Endodermal cell (in vitro differentiated cells): ENCODE measurements around the gene NEDD4L. TPM values are rescaled to one million over a fixed set of nuclear protein-coding genes. Genes with fewer than 3 reads are reported as not detected.

Experiments
- DNase-seq: peaks from one replicate; pipeline ENCODE4 v3.0.0-alpha.2; 2017
- H3K27ac ChIP-seq: 2 replicates; pipeline ENCODE4 v1.5.1; 2013; ENCODE audit warnings: mild to moderate bottlenecking, low read depth, low read length, moderate library complexity
- H3K27me3 ChIP-seq: 2 replicates; pipeline ENCODE4 v1.6.1; 2013; ENCODE audit warnings: mild to moderate bottlenecking, low read length, moderate library complexity; ENCODE audit not compliant: insufficient read depth, control insufficient read depth, poor library complexity, severe bottlenecking
- H3K36me3 ChIP-seq: 2 replicates; pipeline ENCODE4 v1.7.0; 2013; ENCODE audit warnings: mild to moderate bottlenecking, low read length, moderate library complexity; ENCODE audit not compliant: control insufficient read depth, insufficient read depth
- H3K4me1 ChIP-seq: one replicate; pipeline ENCODE4 v1.7.0; 2013; ENCODE audit warnings: low read length; ENCODE audit not compliant: control insufficient read depth, insufficient read depth
- H3K4me3 ChIP-seq: 2 replicates; pipeline ENCODE4 v1.5.1; 2013; ENCODE audit warnings: mild to moderate bottlenecking, low read length, moderate library complexity
- H3K9ac ChIP-seq: 2 replicates; pipeline ENCODE4 v1.6.1; 2013; ENCODE audit warnings: mild to moderate bottlenecking, low read length, moderate library complexity; ENCODE audit not compliant: poor library complexity, severe bottlenecking; ENCODE audit errors: extremely low read depth
- H3K9me3 ChIP-seq: 2 replicates; pipeline ENCODE4 v1.6.1; 2013; ENCODE audit warnings: mild to moderate bottlenecking, low read length, moderate library complexity; ENCODE audit not compliant: control insufficient read depth
- H3K27ac Mint-ChIP-seq: 2 replicates; pipeline ENCODE4 v1.8.0; 2020; ENCODE audit warnings: mixed read lengths
- H3K27me3 Mint-ChIP-seq: 2 replicates; pipeline ENCODE4 v1.8.0; 2021; ENCODE audit warnings: mild to moderate bottlenecking, mixed read lengths; ENCODE audit not compliant: insufficient read depth
- H3K36me3 Mint-ChIP-seq: 2 replicates; pipeline ENCODE4 v1.8.0; 2020; ENCODE audit warnings: low read depth, mixed read lengths
- H3K4me1 Mint-ChIP-seq: 2 replicates; pipeline ENCODE4 v1.8.0; 2020; ENCODE audit warnings: mixed read lengths
- H3K4me3 Mint-ChIP-seq: 2 replicates; pipeline ENCODE4 v1.8.0; 2020; ENCODE audit warnings: mild to moderate bottlenecking, moderate library complexity, mixed read lengths
- H3K9me3 Mint-ChIP-seq: 2 replicates; pipeline ENCODE4 v1.8.0; 2020; ENCODE audit warnings: mild to moderate bottlenecking, mixed read lengths
- WGBS, 2 experiments: methylation state at CpG; one replicate each; pipeline versions ENCODE4 v1.1.5 to v1.1.7; 2013; ENCODE audit warnings: missing lambda C conversion rate in 2 of 2, mixed read lengths in 1 of 2; ENCODE audit not compliant: insufficient coverage in 1 of 2, insufficient read length in 1 of 2; 5-methylcytosine and 5-hydroxymethylcytosine counted together
- total RNA-seq, 2 donors: library from RNA; stranded (reverse); fragmentation: NEBNext Ultra II Directional in 1 of 2; extraction: Animal tissue kit (Norgen Biotek cat#: 25700) in 1 of 2; gene quantifications; 2 replicates in 1 of 2; 3 replicates in 1 of 2; pipeline ENCODE4 v1.2.1, GENCODE V29; 2021
- TF ChIP-seq, protein P1 (sequence below): fragments of 200-600 bp; sonication (generic); conservative IDR thresholded peaks from 2 replicates; pipeline ENCODE4 v1.5.0; 2021; ENCODE audit warnings: antibody characterized with exemption, mild to moderate bottlenecking

NEDD4L gene
- total RNA-seq, 2 donors from 2014 or later: 70.5 to 75.3 TPM

- WGBS, 2 experiments: 94 to 98% methylated on average over 10 to 14 of the region's 14 CpGs
- Mint-ChIP-seq H3K9me3 (no peaks in the 10 kb centered on the region), H3K4me1 (no peaks in the 10 kb centered on the region), H3K27me3 (no peaks in the 10 kb centered on the region), H3K4me3 (no peak overlapping the region), H3K27ac (no peak overlapping the region), H3K36me3 (peaks cover 68% of the 10 kb centered on the region)
- peak; percentile 22 for DNase-seq
- no peak overlapping the region for H3K9ac ChIP-seq
- H3K27me3 ChIP-seq: no peaks in the 10 kb centered on the region
- no peak overlapping the region for H3K4me3 ChIP-seq
- no peaks in the 10 kb centered on the region for H3K4me1 ChIP-seq
- H3K36me3 ChIP-seq: peaks cover 59% of the 10 kb centered on the region
- TF ChIP-seq, protein P1, sequence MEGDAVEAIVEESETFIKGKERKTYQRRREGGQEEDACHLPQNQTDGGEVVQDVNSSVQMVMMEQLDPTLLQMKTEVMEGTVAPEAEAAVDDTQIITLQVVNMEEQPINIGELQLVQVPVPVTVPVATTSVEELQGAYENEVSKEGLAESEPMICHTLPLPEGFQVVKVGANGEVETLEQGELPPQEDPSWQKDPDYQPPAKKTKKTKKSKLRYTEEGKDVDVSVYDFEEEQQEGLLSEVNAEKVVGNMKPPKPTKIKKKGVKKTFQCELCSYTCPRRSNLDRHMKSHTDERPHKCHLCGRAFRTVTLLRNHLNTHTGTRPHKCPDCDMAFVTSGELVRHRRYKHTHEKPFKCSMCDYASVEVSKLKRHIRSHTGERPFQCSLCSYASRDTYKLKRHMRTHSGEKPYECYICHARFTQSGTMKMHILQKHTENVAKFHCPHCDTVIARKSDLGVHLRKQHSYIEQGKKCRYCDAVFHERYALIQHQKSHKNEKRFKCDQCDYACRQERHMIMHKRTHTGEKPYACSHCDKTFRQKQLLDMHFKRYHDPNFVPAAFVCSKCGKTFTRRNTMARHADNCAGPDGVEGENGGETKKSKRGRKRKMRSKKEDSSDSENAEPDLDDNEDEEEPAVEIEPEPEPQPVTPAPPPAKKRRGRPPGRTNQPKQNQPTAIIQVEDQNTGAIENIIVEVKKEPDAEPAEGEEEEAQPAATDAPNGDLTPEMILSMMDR: no peak
- no peaks in the 10 kb centered on the region for H3K9me3 ChIP-seq
- H3K27ac ChIP-seq: no peak overlapping the region
Measured at GRCh38 chr18:58388736-58389135, 344.7 kb downstream of the NEDD4L start.

GRCh38 chr18:58389745-58390144 is 345.7 kb downstream of the NEDD4L start:
- Histone ChIP-seq H3K4me3 (no peak overlapping the region), H3K27ac (no peak overlapping the region), H3K9ac (no peak overlapping the region), H3K9me3 (no peaks in the 10 kb centered on the region), H3K4me1 (no peaks in the 10 kb centered on the region), H3K36me3 (peaks cover 68% of the 10 kb centered on the region), H3K27me3 (no peaks in the 10 kb centered on the region)
- Mint-ChIP-seq H3K4me1 (no peaks in the 10 kb centered on the region), H3K36me3 (peaks cover 65% of the 10 kb centered on the region), H3K9me3 (no peaks in the 10 kb centered on the region), H3K27me3 (no peaks in the 10 kb centered on the region), H3K4me3 (no peak overlapping the region), H3K27ac (no peak overlapping the region)
- TF ChIP-seq, protein P1: no peak
- WGBS, 2 experiments: 84 to 85% methylated on average over 2 of the region's 2 CpGs
- DNase-seq: no peak

DNA sequence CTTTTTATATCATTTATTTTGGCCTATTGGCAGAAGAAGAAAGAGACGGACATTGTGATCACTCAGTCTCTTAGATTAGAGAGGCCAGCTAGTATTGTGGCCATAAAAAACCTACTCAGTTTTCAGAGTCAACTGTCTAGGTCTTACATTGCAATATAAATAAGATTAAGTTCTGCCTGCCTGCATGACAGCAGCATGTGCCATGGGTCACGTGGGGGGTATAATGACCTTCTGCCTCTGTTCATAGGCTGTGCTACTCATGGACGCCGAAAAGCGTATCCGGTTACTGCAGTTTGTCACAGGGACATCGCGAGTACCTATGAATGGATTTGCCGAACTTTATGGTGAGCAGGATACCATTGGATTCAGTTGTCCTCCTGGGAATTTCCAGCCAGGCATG is 346.4 kb downstream of the NEDD4L start:
- DNase-seq: peak; percentile 25
- 92 to 95% methylated on average over 9 of the region's 9 CpGs for WGBS, 2 experiments
- Histone ChIP-seq H3K27ac (no peak overlapping the region), H3K36me3 (peaks cover 69% of the 10 kb centered on the region), H3K4me3 (no peak overlapping the region), H3K9ac (no peak overlapping the region), H3K4me1 (no peaks in the 10 kb centered on the region), H3K9me3 (no peaks in the 10 kb centered on the region), H3K27me3 (no peaks in the 10 kb centered on the region)
- Mint-ChIP-seq H3K27ac (no peak overlapping the region), H3K4me3 (no peak overlapping the region), H3K36me3 (peaks cover 60% of the 10 kb centered on the region), H3K4me1 (no peaks in the 10 kb centered on the region), H3K9me3 (no peaks in the 10 kb centered on the region), H3K27me3 (no peaks in the 10 kb centered on the region)
- TF ChIP-seq, protein P1: no peak
